Right renal cortex interstitium (tissue), 3 donors: ENCODE data around the gene PCDHGA1. TPM values are rescaled to one million over a fixed set of nuclear protein-coding genes. Genes with fewer than 3 reads are reported as not detected.
A peak's percentile ranks its signal among the peaks of the same experiment; 100 is the strongest.
"Not testable (repeated sequence)": the region's sequence is repeated elsewhere in the genome, so short reads cannot be mapped to it uniquely, and the experiment has no call there.

Experiments
- DNase-seq, 3 donors: peaks; one replicate each; pipeline ENCODE4 v3.0.0-alpha.2; 2013; ENCODE audit warnings: low read depth in 3 of 3, low spot score in 2 of 3
- polyA plus RNA-seq, 3 donors: library from polyadenylated mRNA; unstranded; fragments of 120-200 nt; gene quantifications; one replicate each; pipeline ENCODE4 v1.2.1, GENCODE V29; 2013; ENCODE audit not compliant: insufficient read length in 3 of 3

PCDHGA1 gene
- polyA plus RNA-seq, result 1 to 10 TPM in 1 of 3 donors, under 1 TPM in 2; 0.78 to 1.2 (median 0.92) TPM

DNA sequence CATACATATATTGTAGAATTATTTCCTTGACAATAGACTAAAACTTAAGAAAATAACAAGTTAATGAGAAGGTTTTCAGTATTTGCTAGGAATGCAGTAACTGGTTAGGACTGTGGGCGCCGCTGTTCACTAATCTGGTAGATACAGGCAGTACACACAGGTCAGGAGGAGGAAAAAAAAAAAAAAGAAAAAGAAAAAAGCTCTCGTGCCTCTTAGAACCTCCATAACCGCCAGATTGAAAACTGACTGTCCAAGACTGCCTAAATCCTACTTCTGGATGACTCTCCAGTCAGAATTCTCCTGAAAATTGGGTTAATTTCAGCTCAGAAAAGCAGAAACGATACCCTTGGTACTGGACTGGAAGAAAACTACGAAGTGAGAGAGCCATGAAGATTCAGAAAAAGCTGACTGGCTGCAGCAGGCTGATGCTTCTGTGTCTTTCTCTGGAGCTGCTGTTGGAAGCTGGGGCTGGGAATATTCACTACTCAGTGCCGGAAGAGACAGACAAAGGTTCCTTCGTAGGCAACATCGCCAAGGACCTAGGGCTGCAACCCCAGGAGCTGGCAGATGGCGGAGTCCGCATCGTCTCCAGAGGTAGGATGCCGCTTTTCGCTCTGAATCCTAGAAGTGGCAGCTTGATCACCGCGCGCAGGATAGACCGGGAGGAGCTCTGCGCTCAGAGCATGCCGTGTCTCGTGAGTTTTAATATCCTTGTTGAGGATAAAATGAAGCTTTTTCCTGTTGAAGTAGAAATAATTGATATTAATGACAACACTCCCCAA, at the start of gene PCDHGA1:
PCDHGA1 (plus strand) TSS at position 216 of the 782 bp plus-strand sequence.
- DNase-seq, result no peak

DNA sequence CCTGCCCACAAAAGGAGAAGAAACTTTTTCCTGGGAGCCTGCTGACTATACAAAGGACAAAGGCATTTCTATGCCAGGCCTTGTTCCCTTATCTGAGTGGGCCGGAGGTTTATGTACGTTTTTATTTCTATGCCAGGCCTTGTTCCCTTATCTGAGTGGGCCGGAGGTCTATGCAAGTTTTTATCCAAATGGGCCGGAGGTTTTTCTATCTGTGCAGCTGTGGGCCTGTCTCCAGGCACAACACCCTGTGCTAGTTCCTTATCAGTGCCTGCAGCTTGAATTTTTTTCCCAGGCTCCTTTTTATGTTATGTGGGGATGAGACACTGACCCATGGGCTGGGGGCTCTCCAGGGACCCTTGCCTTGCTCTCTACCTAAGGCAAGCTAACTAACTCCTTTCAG, 31.9 kb upstream of the PCDHGA1 start:
- no peak for DNase-seq

DNA sequence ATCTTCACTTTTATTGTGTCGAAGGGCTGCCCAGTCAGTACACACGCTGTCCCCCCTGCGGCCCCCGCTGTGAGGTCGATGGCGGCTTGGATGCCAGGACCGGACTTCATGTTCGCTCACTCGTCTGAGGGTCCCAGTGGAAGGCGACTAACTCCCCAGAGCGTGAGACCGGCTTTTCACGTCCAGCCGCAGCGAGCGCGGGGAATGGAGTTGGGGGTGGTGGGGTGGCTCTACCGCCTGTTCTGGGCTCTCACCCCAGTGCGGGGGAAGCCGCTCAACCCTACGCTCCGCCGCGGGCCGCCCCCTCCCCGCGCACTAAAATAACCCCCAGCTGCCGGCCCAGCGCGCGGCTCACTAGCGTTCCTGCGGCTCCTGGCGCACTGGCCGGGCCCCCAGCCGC, 26.6 kb upstream of the PCDHGA1 start, which contains the start of gene SLC25A2:
SLC25A2 (minus strand) TSS at position 294 of the 400 bp plus-strand sequence; CDS start at position 110, 184 bp downstream.
- no peak for DNase-seq

DNA sequence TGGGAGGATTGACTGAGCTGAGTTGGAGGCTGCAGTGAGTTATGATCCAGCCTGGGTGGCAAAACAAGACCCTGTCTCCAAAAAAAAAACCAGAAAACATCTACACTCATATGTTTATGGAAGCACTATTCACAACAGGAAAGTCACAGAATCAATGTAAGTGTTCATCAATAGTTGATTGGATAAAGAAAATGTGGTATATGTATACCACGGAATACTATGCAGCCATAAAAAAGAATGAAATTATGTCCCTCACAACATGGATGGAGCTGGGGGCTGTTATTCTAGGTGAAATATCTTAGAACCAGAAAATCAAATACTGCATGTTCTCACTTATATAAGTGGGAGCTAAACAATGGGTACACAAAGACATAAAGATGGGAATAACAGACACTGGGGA, 23.7 kb upstream of the PCDHGA1 start:
- no peak for DNase-seq

DNA sequence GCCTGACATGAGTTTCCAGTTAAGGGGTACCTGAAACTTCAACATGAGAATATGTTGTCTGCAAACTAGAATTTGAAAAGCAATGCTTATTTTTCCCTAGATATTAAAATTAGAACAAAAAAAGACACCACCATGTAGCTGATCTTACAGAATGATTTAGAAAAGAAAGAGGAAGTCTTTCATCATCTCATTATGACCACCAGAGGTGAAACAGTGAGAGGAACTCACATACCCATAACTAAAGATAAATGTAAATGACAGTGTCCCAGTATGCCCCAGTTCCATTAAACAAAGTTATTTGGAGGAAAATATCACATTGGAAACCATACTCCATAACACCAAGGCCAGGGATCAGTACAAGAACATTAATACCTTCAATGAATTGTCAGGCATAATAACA, 16.6 kb upstream of the PCDHGA1 start:
- DNase-seq, result no peak

DNA sequence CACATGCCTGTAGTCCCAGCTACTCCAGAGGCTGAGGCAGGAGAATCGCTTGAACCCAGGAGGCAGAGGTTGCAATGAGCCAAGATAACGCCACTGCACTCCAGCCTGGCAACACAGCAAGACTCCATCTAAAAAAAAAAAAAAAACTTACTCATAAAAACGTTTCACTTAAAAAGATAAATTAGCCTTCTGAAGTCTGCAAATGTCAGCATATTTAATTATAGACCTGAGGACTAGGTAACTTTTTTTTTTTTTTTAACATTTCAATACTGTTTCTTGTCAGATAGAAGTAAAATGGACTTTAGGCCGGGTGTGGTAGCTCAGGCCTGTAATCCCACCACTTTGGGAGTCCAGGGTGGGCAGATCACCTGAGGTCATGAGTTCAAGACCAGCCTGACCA, 13.4 kb upstream of the PCDHGA1 start:
- not testable (repeated sequence) for DNase-seq

DNA sequence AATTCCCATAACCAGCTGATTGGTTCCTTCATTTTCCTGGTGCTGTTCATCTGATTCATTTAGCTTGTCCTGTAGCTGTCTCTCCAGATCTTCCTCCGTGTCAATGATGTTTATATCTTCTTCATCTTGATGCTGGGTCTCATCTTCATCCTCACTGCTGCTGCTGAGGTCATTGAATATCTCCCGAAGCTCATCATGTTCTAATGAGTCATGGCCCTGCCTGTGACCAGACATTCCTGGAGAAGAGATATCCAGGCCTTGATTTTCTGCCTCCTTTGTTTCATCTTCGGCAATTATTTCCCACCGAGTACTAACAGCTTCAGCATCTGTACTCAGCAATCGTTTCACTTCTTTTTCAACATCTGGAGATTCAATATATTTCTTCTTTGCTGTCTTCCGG, 11.1 kb upstream of the PCDHGA1 start:
- no peak for DNase-seq

DNA sequence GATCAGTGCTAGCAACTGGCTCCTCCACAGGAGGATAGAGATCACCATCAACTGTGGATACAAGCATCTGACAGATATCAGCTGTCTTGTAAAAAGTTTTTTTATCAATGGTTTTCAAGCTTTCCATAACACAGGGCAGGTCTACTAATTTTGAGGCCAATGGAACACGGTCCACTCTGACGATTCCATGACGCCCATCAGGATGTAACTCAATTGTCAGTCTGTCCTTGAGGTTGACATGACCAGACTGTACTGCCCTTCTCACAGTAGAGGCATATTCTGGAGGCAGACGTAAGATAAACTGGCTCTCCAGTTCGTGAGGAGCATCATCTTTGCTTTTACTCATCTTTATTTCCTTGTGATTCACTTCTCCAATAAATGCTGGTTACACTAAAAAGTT, 10.6 kb upstream of the PCDHGA1 start:
- no peak for DNase-seq

DNA sequence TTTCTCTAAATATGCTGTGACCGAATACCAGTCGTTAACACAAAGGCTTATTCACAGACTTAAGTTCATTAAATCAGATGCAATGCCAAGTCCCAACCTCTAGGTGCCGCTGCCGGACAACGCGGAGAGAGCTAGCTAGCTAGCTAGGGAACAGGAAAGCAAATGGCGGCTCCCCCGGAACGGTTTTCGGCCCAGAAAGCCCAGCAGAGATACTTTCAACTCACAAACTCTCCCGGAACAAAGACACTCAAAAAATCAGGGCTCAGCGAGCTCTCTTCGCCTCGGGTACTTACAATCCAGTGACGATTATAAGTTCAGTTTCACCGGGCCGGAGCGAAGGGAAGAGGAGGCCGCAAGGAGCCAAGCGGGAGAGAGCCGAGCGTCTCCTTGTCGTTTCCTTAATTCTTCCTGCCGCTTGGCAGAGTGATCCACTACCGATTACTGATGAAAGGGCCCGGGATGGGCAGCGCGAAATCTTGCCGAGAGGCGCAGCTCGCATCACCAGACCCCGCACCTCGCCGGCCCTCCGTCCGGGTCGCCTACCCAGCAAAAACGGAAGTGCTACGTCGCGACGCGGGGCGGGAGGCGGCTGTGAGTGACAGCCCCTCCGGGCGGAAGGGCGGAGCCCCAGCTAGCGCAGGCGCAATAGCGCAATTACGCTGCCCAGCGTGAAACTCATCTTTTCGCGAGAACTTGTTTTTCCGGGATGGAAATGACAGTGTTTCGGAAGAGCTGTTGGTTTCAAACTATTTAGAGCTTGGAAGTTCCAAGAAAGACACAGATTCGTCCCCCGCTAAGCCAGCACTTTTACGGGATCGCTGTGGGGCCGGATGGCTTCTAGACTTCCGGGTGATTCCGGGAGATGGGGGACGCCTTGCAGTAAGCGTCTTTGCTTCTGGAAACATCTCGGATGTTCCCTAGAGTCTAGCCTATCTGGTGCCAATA, 9.8 kb upstream of the PCDHGA1 start, which contains the start of gene TAF7:
TAF7 (minus strand) TSS at position 560 of the 945 bp plus-strand sequence. CDS start 740 bp downstream, outside the sequence.
- peak; percentile 88 to 90 (median 90) for DNase-seq

DNA sequence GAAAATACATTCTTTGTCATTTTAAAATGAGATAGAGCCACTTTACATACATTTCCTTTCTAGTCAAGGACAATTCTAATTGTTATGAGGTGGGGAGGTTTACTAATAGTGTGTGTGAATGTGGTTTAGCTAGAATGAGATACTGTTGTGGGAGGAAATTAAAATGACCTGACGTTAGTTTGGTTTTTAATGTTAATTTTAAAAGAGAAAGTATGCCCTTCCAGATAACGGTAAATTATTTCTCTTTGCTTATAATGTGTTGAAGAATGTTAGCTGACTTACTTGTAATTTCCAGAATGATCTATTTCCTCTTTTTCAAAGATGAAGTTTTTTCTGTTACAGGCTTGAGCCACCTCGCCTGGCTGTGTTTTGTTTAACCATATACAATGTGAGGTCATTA, 8.1 kb upstream of the PCDHGA1 start:
- DNase-seq, result no peak

DNA sequence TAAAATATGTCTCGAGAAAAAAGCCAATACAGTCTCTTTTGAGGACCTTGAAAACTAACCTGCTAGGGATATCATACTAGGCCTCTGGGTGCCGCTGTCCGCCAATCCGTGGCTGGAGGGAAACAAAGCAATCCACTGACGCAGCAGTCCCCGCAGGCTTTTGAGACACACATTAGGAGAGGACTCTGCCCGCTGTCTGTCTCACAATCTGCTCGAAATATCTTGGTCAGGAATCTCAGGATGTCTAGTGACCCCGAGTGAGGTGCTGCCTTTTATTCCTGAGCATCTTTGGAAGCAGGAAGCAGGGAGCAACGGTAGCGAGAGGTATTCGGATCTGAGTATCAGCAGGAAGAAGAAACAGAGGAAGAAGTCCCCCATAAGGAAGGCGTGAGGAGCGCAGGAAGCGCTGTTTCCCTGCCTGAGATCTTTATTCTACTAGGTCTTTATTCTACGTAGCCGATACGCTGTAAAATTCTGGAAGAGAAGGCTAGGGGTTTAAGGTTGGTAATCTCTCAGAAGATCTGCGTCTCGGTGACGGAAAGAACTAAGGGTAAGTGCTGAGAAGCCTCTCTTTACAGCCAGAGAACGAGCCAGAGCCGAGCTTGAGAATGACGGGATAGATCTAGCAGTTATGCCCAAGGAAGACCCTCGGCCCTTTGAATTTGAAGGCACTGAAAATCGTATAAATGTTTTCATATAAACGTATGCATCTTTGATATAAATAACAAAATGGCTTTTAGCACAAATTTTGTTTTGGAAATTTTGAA, 4.0 kb upstream of the PCDHGA1 start:
- no peak for DNase-seq

DNA sequence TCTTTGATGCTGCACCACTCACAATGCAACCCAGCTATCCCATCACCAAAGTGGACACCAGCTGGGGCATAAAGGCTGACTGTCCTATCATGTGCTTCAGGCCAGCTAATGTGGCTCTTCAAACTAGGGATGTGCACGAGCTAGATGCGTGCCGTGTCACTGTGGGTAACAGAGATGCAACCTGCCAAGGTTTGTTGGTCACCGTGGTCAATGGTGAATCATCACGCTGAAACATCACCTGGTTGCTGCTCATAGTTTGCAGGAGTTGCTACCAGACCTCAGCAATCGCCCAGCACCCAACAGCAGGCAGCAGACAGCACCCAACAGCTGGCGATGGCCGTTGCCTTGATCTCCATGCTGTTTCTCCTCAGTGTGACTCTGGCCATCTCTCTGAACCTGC, 2.1 kb upstream of the PCDHGA1 start:
- no peak for DNase-seq

DNA sequence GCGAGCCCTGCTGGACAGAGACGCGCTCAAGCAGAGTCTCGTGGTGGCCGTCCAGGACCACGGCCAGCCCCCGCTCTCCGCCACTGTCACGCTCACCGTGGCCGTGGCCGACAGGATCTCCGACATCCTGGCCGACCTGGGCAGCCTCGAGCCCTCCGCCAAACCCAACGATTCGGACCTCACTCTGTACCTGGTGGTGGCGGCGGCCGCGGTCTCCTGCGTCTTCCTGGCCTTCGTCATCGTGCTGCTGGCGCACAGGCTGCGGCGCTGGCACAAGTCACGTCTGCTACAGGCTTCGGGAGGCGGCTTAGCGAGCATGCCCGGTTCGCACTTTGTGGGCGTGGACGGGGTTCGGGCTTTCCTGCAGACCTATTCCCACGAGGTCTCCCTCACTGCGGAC, 2.3 kb downstream of the PCDHGA1 start:
- DNase-seq, result not testable (repeated sequence)

DNA sequence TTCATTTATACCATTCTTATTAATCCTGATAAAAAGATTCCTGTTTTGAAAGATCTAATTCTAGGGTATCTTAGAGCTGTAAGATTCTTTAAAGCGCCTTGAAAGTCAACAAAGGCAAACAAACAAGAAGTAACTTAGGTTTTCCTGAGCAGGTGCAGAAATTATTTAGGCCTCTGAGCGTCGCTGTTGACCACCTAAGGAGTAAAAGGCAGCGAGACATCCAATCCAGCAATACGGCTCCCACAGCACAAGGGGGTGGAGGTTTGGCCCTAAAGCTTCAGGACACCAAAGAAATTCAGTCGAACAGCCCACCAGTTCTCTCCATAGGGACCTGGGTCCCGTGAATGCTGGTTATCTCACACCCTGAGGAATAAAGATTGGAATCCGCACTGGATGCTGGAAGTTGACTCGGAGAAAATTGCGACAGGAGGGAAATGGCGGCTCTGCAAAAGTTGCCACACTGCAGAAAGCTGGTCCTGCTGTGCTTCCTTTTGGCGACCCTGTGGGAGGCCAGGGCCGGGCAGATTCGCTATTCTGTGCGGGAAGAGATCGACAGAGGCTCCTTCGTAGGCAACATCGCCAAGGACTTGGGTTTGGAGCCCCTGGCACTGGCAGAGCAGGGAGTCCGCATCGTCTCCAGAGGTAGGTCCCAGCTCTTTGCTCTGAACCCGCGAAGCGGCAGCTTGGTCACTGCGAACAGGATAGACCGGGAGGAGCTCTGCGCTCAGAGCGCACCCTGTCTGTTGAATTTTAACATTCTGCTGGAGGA, 8.4 kb downstream of the PCDHGA1 start, which contains the start of gene PCDHGA2:
PCDHGA2 (plus strand) TSS at position 223 of the 769 bp plus-strand sequence.
- DNase-seq, result peak in 2 of 3 donors; percentile 25 to 43

DNA sequence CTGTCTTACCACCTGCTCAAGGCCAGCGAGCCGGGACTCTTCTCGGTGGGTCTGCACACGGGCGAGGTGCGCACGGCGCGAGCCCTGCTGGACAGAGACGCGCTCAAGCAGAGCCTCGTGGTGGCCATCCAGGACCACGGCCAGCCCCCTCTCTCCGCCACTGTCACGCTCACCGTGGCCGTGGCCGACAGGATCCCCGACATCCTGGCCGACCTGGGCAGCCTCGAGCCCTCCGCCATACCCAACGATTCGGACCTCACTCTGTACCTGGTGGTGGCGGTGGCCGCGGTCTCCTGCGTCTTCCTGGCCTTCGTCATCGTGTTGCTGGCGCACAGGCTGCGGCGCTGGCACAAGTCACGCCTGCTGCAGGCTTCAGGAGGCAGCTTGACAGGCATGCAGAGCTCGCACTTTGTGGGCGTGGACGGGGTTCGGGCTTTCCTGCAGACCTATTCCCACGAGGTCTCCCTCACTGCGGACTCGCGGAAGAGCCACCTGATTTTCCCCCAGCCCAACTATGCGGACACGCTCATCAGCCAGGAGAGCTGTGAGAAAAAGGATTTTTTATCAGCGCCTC, 10.6 kb downstream of the PCDHGA1 start:
- not testable (repeated sequence) for DNase-seq

DNA sequence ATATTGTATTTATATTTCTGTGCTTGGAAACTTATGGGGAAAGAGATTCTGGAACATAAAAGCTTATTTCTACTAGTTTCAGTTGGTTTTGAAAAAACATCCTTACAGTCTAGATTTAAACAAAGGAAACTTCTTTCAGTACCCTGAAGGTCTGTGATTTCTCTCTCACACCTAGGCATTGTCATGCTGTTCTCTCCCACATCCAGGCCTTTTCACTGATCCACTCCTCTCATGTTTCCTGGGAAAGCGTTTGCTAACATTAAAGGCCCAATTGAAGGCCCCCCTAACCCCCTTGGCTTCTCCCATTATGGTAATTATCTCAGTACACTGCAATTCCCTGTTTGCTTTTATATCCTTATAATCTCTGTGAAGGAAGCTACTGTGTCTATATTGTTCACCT, 12.5 kb downstream of the PCDHGA1 start:
- no peak for DNase-seq

DNA sequence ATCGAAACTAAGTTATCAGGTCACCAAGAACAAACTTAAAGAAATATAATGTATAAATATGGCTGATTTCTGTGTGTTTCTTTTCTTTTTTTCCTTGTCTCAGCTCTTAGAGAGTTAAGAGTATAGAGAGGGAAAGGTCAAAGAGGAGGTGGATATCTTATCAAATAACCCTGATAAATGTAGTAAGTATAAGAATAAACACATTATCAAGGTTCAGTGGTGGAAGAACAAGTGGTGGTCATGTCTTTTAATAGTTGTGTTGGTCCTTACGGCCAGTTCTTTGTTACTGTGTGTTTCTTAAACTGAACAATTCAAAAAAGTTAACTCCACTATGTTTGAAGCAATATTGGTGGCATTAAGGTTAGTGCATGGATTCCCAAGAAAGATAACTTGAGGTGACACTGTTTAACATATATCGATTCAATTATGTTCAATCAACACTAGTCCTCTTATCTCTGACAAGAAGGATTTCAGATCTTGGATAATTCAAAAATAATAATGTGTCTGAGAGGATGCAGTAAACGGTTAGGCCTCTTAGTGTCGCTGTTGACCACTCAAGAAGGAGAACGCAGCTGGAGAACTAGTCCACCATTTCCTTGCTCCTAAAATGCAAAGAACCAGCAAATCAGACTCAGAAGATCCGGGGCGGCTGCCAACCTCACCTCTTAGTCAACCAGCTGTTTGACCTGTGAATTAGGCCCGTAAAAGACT, 13.1 kb downstream of the PCDHGA1 start, which contains the start of gene PCDHGA3:
PCDHGA3 (plus strand) TSS at position 588 of the 711 bp plus-strand sequence. CDS start 205 bp downstream, outside the sequence.
- no peak for DNase-seq

DNA sequence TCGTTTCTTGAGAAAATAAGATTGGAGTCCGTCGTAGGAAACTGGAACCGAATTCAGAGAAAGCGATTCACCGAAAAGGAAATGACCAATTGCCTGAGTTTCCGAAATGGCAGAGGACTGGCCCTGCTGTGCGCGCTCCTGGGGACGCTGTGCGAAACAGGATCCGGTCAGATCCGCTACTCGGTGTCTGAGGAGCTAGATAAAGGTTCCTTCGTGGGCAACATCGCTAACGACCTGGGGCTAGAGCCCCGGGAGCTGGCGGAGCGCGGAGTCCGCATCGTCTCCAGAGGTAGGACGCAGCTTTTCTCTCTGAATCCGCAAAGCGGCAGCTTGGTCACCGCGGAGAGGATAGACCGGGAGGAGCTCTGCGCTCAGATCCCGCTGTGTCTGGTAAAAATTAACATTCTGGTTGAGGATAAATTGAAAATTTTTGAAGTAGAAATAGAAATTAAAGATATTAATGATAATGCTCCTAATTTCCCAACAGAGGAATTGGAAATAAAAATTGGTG, 13.7 kb downstream of the PCDHGA1 start:
- DNase-seq, result no peak
